ENCODE measurements around the gene TBX2.

The TBX2 gene

GRCh38 chr17:61371606-61372005, 28.0 kb upstream of the TBX2 start:
- TF ChIP-seq EZH2phosphoT487 (IDR thresholded peaks at IDR 0.05; ENCODE audit: borderline replicate concordance) (no peak), CTCF (conservative IDR thresholded peaks at IDR 0.05; ENCODE audit: low read length) (no peak)
- Histone ChIP-seq H3K9ac (ENCODE audit: low read depth, low read length, poor library complexity, severe bottlenecking) (no peak overlapping the region), H3K4me1 (ENCODE audit: insufficient read depth, low read length, poor library complexity, severe bottlenecking) (no peaks in the 10 kb centered on the region), H3K9me3 (ENCODE audit: insufficient read depth, low read depth, low read length) (no peaks in the 10 kb centered on the region), H3K4me2 (ENCODE audit: low read depth, low read length, poor library complexity, severe bottlenecking) (no peak overlapping the region), H2AFZ (ENCODE audit: low read length) (no peak overlapping the region), H3K36me3 (ENCODE audit: insufficient read depth, low read length) (no peaks in the 10 kb centered on the region), H3K4me3 (ENCODE audit: low read length, poor library complexity, severe bottlenecking) (no peak overlapping the region), H3K79me2 (ENCODE audit: insufficient read depth, low read length) (no peaks in the 10 kb centered on the region), H3K9me2 (replicated peaks; ENCODE audit: low read depth, low read length) (no peaks in the 10 kb centered on the region), H4K20me1 (ENCODE audit: insufficient read depth, low read length, poor library complexity, severe bottlenecking) (no peaks in the 10 kb centered on the region), H3K27me3 (ENCODE audit: insufficient read depth, low read length, poor library complexity, severe bottlenecking) (no peaks in the 10 kb centered on the region), H3F3A (ENCODE audit: low read depth) (no peaks in the 10 kb centered on the region)

GRCh38 chr17:61372436-61372835, 27.2 kb upstream of the TBX2 start:
- no peaks in the 10 kb centered on the region for H3K4me1 ChIP-seq (ENCODE audit: insufficient read depth, low read length, poor library complexity, severe bottlenecking)
- no peak overlapping the region for H2AFZ ChIP-seq (ENCODE audit: low read length)
- no peaks in the 10 kb centered on the region for H3K9me3 ChIP-seq (ENCODE audit: insufficient read depth, low read depth, low read length)
- no peak for TF ChIP-seq CTCF (conservative IDR thresholded peaks at IDR 0.05; ENCODE audit: low read length)
- TF ChIP-seq EZH2phosphoT487 (IDR thresholded peaks at IDR 0.05; ENCODE audit: borderline replicate concordance), result no peak
- no peaks in the 10 kb centered on the region for H3F3A ChIP-seq (ENCODE audit: low read depth)
- H3K4me3 ChIP-seq (ENCODE audit: low read length, poor library complexity, severe bottlenecking), result no peak overlapping the region
- H3K36me3 ChIP-seq (ENCODE audit: insufficient read depth, low read length), result no peaks in the 10 kb centered on the region
- no peak overlapping the region for H3K9ac ChIP-seq (ENCODE audit: low read depth, low read length, poor library complexity, severe bottlenecking)
- H3K4me2 ChIP-seq (ENCODE audit: low read depth, low read length, poor library complexity, severe bottlenecking), result no peak overlapping the region
- no peaks in the 10 kb centered on the region for H4K20me1 ChIP-seq (ENCODE audit: insufficient read depth, low read length, poor library complexity, severe bottlenecking)
- no peaks in the 10 kb centered on the region for H3K79me2 ChIP-seq (ENCODE audit: insufficient read depth, low read length)
- H3K9me2 ChIP-seq (replicated peaks; ENCODE audit: low read depth, low read length), result no peaks in the 10 kb centered on the region
- H3K27me3 ChIP-seq (ENCODE audit: insufficient read depth, low read length, poor library complexity, severe bottlenecking), result no peaks in the 10 kb centered on the region

GRCh38 chr17:61376931-61377838, 22.5 kb upstream of the TBX2 start:
- Histone ChIP-seq H3K27me3 (ENCODE audit: insufficient read depth, low read length, poor library complexity, severe bottlenecking) (no peaks in the 10 kb centered on the region), H3K4me1 (ENCODE audit: insufficient read depth, low read length, poor library complexity, severe bottlenecking) (no peaks in the 10 kb centered on the region), H3K4me2 (ENCODE audit: low read depth, low read length, poor library complexity, severe bottlenecking) (no peak overlapping the region), H3K79me2 (ENCODE audit: insufficient read depth, low read length) (no peaks in the 10 kb centered on the region), H3K9me3 (ENCODE audit: insufficient read depth, low read depth, low read length) (no peaks in the 10 kb centered on the region), H3K4me3 (ENCODE audit: low read length, poor library complexity, severe bottlenecking) (no peak overlapping the region), H3K9me2 (replicated peaks; ENCODE audit: low read depth, low read length) (no peaks in the 10 kb centered on the region), H3F3A (ENCODE audit: low read depth) (no peaks in the 10 kb centered on the region), H2AFZ (ENCODE audit: low read length) (no peak overlapping the region), H3K9ac (ENCODE audit: low read depth, low read length, poor library complexity, severe bottlenecking) (no peak overlapping the region), H4K20me1 (ENCODE audit: insufficient read depth, low read length, poor library complexity, severe bottlenecking) (no peaks in the 10 kb centered on the region), H3K36me3 (ENCODE audit: insufficient read depth, low read length) (no peaks in the 10 kb centered on the region)
- TF ChIP-seq CTCF (conservative IDR thresholded peaks at IDR 0.05; ENCODE audit: low read length), result no peak
- no peak for TF ChIP-seq EZH2phosphoT487 (IDR thresholded peaks at IDR 0.05; ENCODE audit: borderline replicate concordance)
